Measurements from ENCODE around the gene CRACDL. TPM values are rescaled to one million over a fixed set of nuclear protein-coding genes. Genes with fewer than 3 reads are reported as not detected.

The CRACDL gene
- total and polyA plus RNA-seq, 2 donors (not counting 1 experiment from before 2014, with no cell fraction given): 0.25 TPM; not detected in 1

GRCh38 chr2:98869272-98869641, 66.8 kb downstream of the CRACDL start:
- ATAC-seq (ENCODE audit: low read depth) (no peak), DNase-seq (no peak)
- no peak overlapping the region for H3K27ac ChIP-seq (ENCODE audit: low read length in 2 of 2)
- no peak overlapping the region for H3K9ac ChIP-seq (ENCODE audit: low read length)
- no peak overlapping the region for H3K4me2 ChIP-seq (replicated peaks; ENCODE audit: low read depth, low read length, poor library complexity, severe bottlenecking)
- H3K4me1 ChIP-seq (ENCODE audit: control insufficient read depth in 2 of 2, insufficient read depth in 2 of 2, low read length in 2 of 2): no peaks in the 10 kb centered on the region
- Mint-ChIP-seq H3K27ac (no peak overlapping the region), H3K27me3 (peaks cover 15% of the 10 kb centered on the region), H3K4me1 (no peaks in the 10 kb centered on the region), H3K9me3 (ENCODE audit: insufficient read depth) (no peaks in the 10 kb centered on the region), H3K4me3 (no peak overlapping the region)
- POLR2A ChIA-PET: no interaction called here
- CTCF ChIA-PET: no interaction called here
- no peaks in the 10 kb centered on the region for H3K79me2 ChIP-seq (ENCODE audit: control insufficient read depth, insufficient read depth, low read length)
- no peak overlapping the region for H2AFZ ChIP-seq (ENCODE audit: insufficient read depth, low read depth, low read length, poor library complexity, severe bottlenecking)
- no peaks in the 10 kb centered on the region for H4K20me1 ChIP-seq (ENCODE audit: control insufficient read depth, insufficient read depth, low read length, poor library complexity, severe bottlenecking)
- WGBS (ENCODE audit: insufficient coverage): 90% methylated on average over 9 of the region's 10 CpGs
- H3K9me3 ChIP-seq (ENCODE audit: control extremely low read depth in 1 of 3, control insufficient read depth in 2 of 3, insufficient read depth in 1 of 3, low read length in 2 of 3): peaks cover 0 to 5% (median 0%) of the 10 kb centered on the region in 3 donors
- no peak overlapping the region for H3K4me3 ChIP-seq (ENCODE audit: control extremely low read depth in 1 of 5, extremely low read depth in 1 of 5, insufficient read depth in 1 of 5, low read depth in 2 of 5, low read length in 4 of 5)
- no peak for TF ChIP-seq EZH2 (IDR thresholded peaks at IDR 0.05; ENCODE audit: borderline replicate concordance, insufficient read depth, low read depth, low read length, poor library complexity, severe bottlenecking)
- TF ChIP-seq CTCF (IDR thresholded peaks at IDR 0.05): no peak
- peaks cover 0 to 2% (median 0%) of the 10 kb centered on the region in 4 experiments for H3K27me3 ChIP-seq (replicated peaks in 1 of 4; ENCODE audit: control extremely low read depth in 1 of 4, control insufficient read depth in 3 of 4, insufficient read depth in 4 of 4, low read length in 3 of 4)
- H3K36me3 ChIP-seq (replicated peaks in 1 of 2; ENCODE audit: control extremely low read depth in 1 of 2, control insufficient read depth in 1 of 2, extremely low read depth in 1 of 2, insufficient read depth in 2 of 2, low read length in 1 of 2): no peaks in the 10 kb centered on the region
- intact Hi-C loops (cut with micrococcal nuclease): no loop called here

- no peak overlapping the region for H3K4me3 ChIP-seq (ENCODE audit: control extremely low read depth in 1 of 5, extremely low read depth in 1 of 5, insufficient read depth in 1 of 5, low read depth in 2 of 5, low read length in 4 of 5)
- H3K79me2 ChIP-seq (ENCODE audit: control insufficient read depth, insufficient read depth, low read length): no peaks in the 10 kb centered on the region
- WGBS (ENCODE audit: insufficient coverage): 91% methylated on average over 5 of the region's 10 CpGs
- no peak overlapping the region for H3K9ac ChIP-seq (ENCODE audit: low read length)
- peaks cover 0 to 2% (median 0%) of the 10 kb centered on the region in 4 experiments for H3K27me3 ChIP-seq (replicated peaks in 1 of 4; ENCODE audit: control extremely low read depth in 1 of 4, control insufficient read depth in 3 of 4, insufficient read depth in 4 of 4, low read length in 3 of 4)
- no peaks in the 10 kb centered on the region for H3K4me1 Mint-ChIP-seq
- peaks cover 16% of the 10 kb centered on the region for H3K27me3 Mint-ChIP-seq
- no peak for DNase-seq
- H3K9me3 Mint-ChIP-seq (ENCODE audit: insufficient read depth): peaks cover under 1% of the 10 kb centered on the region
- no peak overlapping the region for H3K27ac Mint-ChIP-seq
- H3K9me3 ChIP-seq (ENCODE audit: control extremely low read depth in 1 of 3, control insufficient read depth in 2 of 3, insufficient read depth in 1 of 3, low read length in 2 of 3): peaks cover 0 to 5% (median 0%) of the 10 kb centered on the region in 3 donors
- POLR2A ChIA-PET: no interaction called here
- H4K20me1 ChIP-seq (ENCODE audit: control insufficient read depth, insufficient read depth, low read length, poor library complexity, severe bottlenecking): no peaks in the 10 kb centered on the region
- H3K4me1 ChIP-seq (ENCODE audit: control insufficient read depth in 2 of 2, insufficient read depth in 2 of 2, low read length in 2 of 2): no peaks in the 10 kb centered on the region
- H3K36me3 ChIP-seq (replicated peaks in 1 of 2; ENCODE audit: control extremely low read depth in 1 of 2, control insufficient read depth in 1 of 2, extremely low read depth in 1 of 2, insufficient read depth in 2 of 2, low read length in 1 of 2): no peaks in the 10 kb centered on the region
- intact Hi-C loops (cut with micrococcal nuclease): no loop called here
- TF ChIP-seq EZH2 (IDR thresholded peaks at IDR 0.05; ENCODE audit: borderline replicate concordance, insufficient read depth, low read depth, low read length, poor library complexity, severe bottlenecking): no peak
- no peak for TF ChIP-seq CTCF (IDR thresholded peaks at IDR 0.05)
- no peak overlapping the region for H3K4me2 ChIP-seq (replicated peaks; ENCODE audit: low read depth, low read length, poor library complexity, severe bottlenecking)
- H3K4me3 Mint-ChIP-seq: no peak overlapping the region
- no peak for ATAC-seq (ENCODE audit: low read depth)
- no peak overlapping the region for H3K27ac ChIP-seq (ENCODE audit: low read length in 2 of 2)
- CTCF ChIA-PET: no interaction called here
- no peak overlapping the region for H2AFZ ChIP-seq (ENCODE audit: insufficient read depth, low read depth, low read length, poor library complexity, severe bottlenecking)
These were observed 67.3 kb downstream of the CRACDL start for GRCh38 chr2:98868548-98869271.

All from B cell (primary cell).